Measurements from ENCODE around the gene RPL15.

Gene RPL15

GRCh38 chr3:23954144-23954543 is 37.2 kb downstream of the RPL15 start:
- no peak for TF ChIP-seq MYC (IDR thresholded peaks at IDR 0.05; ENCODE audit: low read depth, low read length)
- TF ChIP-seq POLR2A (IDR thresholded peaks at IDR 0.05; ENCODE audit: extremely low read depth, insufficient read length) = no peak
- TF ChIP-seq CTCF (IDR thresholded peaks at IDR 0.05; ENCODE audit: low read depth, low read length) = no peak
- no peak for TF ChIP-seq MAX (IDR thresholded peaks at IDR 0.05; ENCODE audit: low read depth, low read length)
- DNase-seq (ENCODE audit: low read depth) = no peak
- no peak overlapping the region for H3K4me3 ChIP-seq (ENCODE audit: low read depth, low read length)

GRCh38 chr3:23956701-23957100 is 39.8 kb downstream of the RPL15 start:
- DNase-seq (ENCODE audit: low read depth) = no peak
- TF ChIP-seq CTCF (IDR thresholded peaks at IDR 0.05; ENCODE audit: low read depth, low read length) (no peak), MYC (IDR thresholded peaks at IDR 0.05; ENCODE audit: low read depth, low read length) (no peak), MAX (IDR thresholded peaks at IDR 0.05; ENCODE audit: low read depth, low read length) (no peak), POLR2A (IDR thresholded peaks at IDR 0.05; ENCODE audit: extremely low read depth, insufficient read length) (no peak)
- no peak overlapping the region for H3K4me3 ChIP-seq (ENCODE audit: low read depth, low read length)

- no peak overlapping the region for H3K4me3 ChIP-seq (ENCODE audit: low read depth, low read length)
- TF ChIP-seq CTCF (IDR thresholded peaks at IDR 0.05; ENCODE audit: low read depth, low read length) (no peak), POLR2A (IDR thresholded peaks at IDR 0.05; ENCODE audit: extremely low read depth, insufficient read length) (no peak), MYC (IDR thresholded peaks at IDR 0.05; ENCODE audit: low read depth, low read length) (no peak), MAX (IDR thresholded peaks at IDR 0.05; ENCODE audit: low read depth, low read length) (no peak)
- DNase-seq (ENCODE audit: low read depth) = no peak
These were observed 42.4 kb downstream of the RPL15 start for GRCh38 chr3:23959135-23959900.

GRCh38 chr3:23960649-23961048 is 43.7 kb downstream of the RPL15 start:
- no peak for DNase-seq (ENCODE audit: low read depth)
- TF ChIP-seq CTCF (IDR thresholded peaks at IDR 0.05; ENCODE audit: low read depth, low read length) (no peak), MYC (IDR thresholded peaks at IDR 0.05; ENCODE audit: low read depth, low read length) (no peak), POLR2A (IDR thresholded peaks at IDR 0.05; ENCODE audit: extremely low read depth, insufficient read length) (no peak), MAX (IDR thresholded peaks at IDR 0.05; ENCODE audit: low read depth, low read length) (no peak)
- no peak overlapping the region for H3K4me3 ChIP-seq (ENCODE audit: low read depth, low read length)

- TF ChIP-seq POLR2A (IDR thresholded peaks at IDR 0.05; ENCODE audit: extremely low read depth, insufficient read length) (no peak), CTCF (IDR thresholded peaks at IDR 0.05; ENCODE audit: low read depth, low read length) (no peak), MYC (IDR thresholded peaks at IDR 0.05; ENCODE audit: low read depth, low read length) (no peak), MAX (IDR thresholded peaks at IDR 0.05; ENCODE audit: low read depth, low read length) (no peak)
- H3K4me3 ChIP-seq (ENCODE audit: low read depth, low read length) = no peak overlapping the region
- no peak for DNase-seq (ENCODE audit: low read depth)
These were observed 44.1 kb downstream of the RPL15 start for GRCh38 chr3:23961066-23961465.
